SK-N-SH (cell line): ENCODE results near the gene BARX1. TPM values are rescaled to one million over a fixed set of nuclear protein-coding genes. Genes with fewer than 3 reads are reported as not detected.

Experiments
- CTCF ChIA-PET: fragments of 300-600, 350-600 bp; formaldehyde crosslinking; extraction: SDS; loops from one replicate; lab custom pipeline; 2021; lab: Yijun Ruan, JAX
- POLR2A ChIA-PET: fragments of 350-600 bp; sonication (Branson Sonifier 250); formaldehyde crosslinking; extraction: SDS; loops from one replicate; lab custom pipeline; 2020; ENCODE audit warnings: antibody characterized with exemption, inconsistent platforms; lab: Yijun Ruan, JAX
- DNase-seq: peaks from one replicate; pipeline ENCODE4 v3.0.0; 2012
- H2AFZ ChIP-seq: fragments of 200-600 bp; sonication (generic); 2 replicates; pipeline ENCODE4 v1.8.1; 2016; ENCODE audit warnings: antibody characterized with exemption, mild to moderate bottlenecking, low read depth
- H3F3A ChIP-seq: fragments of 200-600 bp; sonication (generic); replicated peaks from 2 replicates; pipeline ENCODE3; 2016; ENCODE audit warnings: antibody characterized with exemption, mild to moderate bottlenecking; ENCODE audit not compliant: insufficient read depth
- H3K27ac ChIP-seq, 2 experiments: fragments of 200-500 bp in 1 of 2; fragments of 200-600 bp in 1 of 2; sonication (Bioruptor generic) in 1 of 2; sonication (generic), shearing (Covaris generic) in 1 of 2; 2 replicates each; pipeline versions ENCODE4 v1.5.1 to v1.6.1; 2014 to 2016; ENCODE audit warnings: low read depth in 2 of 2, inconsistent platforms in 1 of 2, low read length in 1 of 2, mild to moderate bottlenecking in 1 of 2, mixed read lengths in 1 of 2
- H3K27me3 ChIP-seq: fragments of 200-600 bp; sonication (generic), shearing (Covaris generic); 2 replicates; pipeline ENCODE4 v1.6.1; 2016; ENCODE audit warnings: mixed run types; ENCODE audit not compliant: insufficient read depth
- H3K36me3 ChIP-seq, 2 experiments: fragments of 200-500 bp in 1 of 2; fragments of 200-600 bp in 1 of 2; sonication (Bioruptor generic) in 1 of 2; sonication (generic) in 1 of 2; replicated peaks in 1 of 2; 2 replicates each; pipeline versions ENCODE3 to v1.5.1; 2014 to 2016; ENCODE audit warnings: low read length in 1 of 2, mild to moderate bottlenecking in 1 of 2; ENCODE audit not compliant: insufficient read depth in 2 of 2, control insufficient read depth in 1 of 2
- H3K4me1 ChIP-seq, 2 experiments: fragments of 200-500 bp in 1 of 2; fragments of 200-600 bp in 1 of 2; sonication (Bioruptor generic) in 1 of 2; sonication (generic), shearing (Covaris generic) in 1 of 2; 2 replicates each; pipeline versions ENCODE4 v1.5.1 to v1.6.1; 2014 to 2016; ENCODE audit warnings: low read depth in 1 of 2, low read length in 1 of 2, mixed run types in 1 of 2; ENCODE audit not compliant: insufficient read depth in 2 of 2, control insufficient read depth in 1 of 2
- H3K4me2 ChIP-seq: fragments of 200-600 bp; sonication (generic), shearing (Covaris generic); 2 replicates; pipeline ENCODE4 v1.6.1; 2017; ENCODE audit warnings: mixed run types
- H3K4me3 ChIP-seq, 2 experiments: fragments of 200-500 bp in 1 of 2; fragments of 200-600 bp in 1 of 2; sonication (Bioruptor generic) in 1 of 2; sonication (generic), shearing (Covaris generic) in 1 of 2; 2 replicates each; pipeline versions ENCODE4 v1.5.1 to v1.8.1; 2014 to 2016; ENCODE audit warnings: low read depth in 2 of 2, inconsistent platforms in 1 of 2, low read length in 1 of 2, mild to moderate bottlenecking in 1 of 2, mixed read lengths in 1 of 2, moderate library complexity in 1 of 2
- H3K79me2 ChIP-seq: fragments of 200-600 bp; sonication (generic); 2 replicates; pipeline ENCODE4 v1.8.1; 2017; ENCODE audit warnings: mild to moderate bottlenecking; ENCODE audit not compliant: insufficient read depth
- H3K9ac ChIP-seq: fragments of 200-600 bp; sonication (generic); 2 replicates; pipeline ENCODE4 v1.6.1; 2017; ENCODE audit warnings: mixed run types
- H3K9me2 ChIP-seq: fragments of 200-600 bp; sonication (generic); 2 replicates; pipeline ENCODE4 v1.6.1; 2017; ENCODE audit warnings: mixed run types
- H3K9me3 ChIP-seq: fragments of 200-600 bp; sonication (generic); 2 replicates; pipeline ENCODE4 v1.6.1; 2017; ENCODE audit warnings: mixed run types, mild to moderate bottlenecking, moderate library complexity
- H4K20me1 ChIP-seq: fragments of 200-600 bp; sonication (generic); 2 replicates; pipeline ENCODE4 v1.6.1; 2017; ENCODE audit warnings: mild to moderate bottlenecking, mixed run types; ENCODE audit not compliant: insufficient read depth
- CHD2 ChIP-seq: fragments of 150-350 bp; IDR thresholded peaks from 2 replicates; pipeline ENCODE4 v1.6.1; 2018; ENCODE audit warnings: low read length; ENCODE audit not compliant: partially characterized antibody
- ELF1 ChIP-seq: IDR thresholded peaks from 2 replicates; pipeline ENCODE4 v1.4.0; 2012
- EP300 ChIP-seq, 2 experiments: IDR thresholded peaks; 2 replicates each; pipeline versions ENCODE4 v1.4.0 to v1.6.1; 2012; ENCODE audit warnings: borderline replicate concordance in 1 of 2, low read depth in 1 of 2, low read length in 1 of 2
- EZH2phosphoT487 ChIP-seq: fragments of 200-600 bp; sonication (generic); IDR thresholded peaks from 2 replicates; pipeline ENCODE4 v1.6.1; 2017; ENCODE audit warnings: low read depth, mixed run types, mild to moderate bottlenecking, antibody characterized with exemption, moderate library complexity, borderline replicate concordance
- FOSL2 ChIP-seq: IDR thresholded peaks from 2 replicates; pipeline ENCODE4 v1.4.0; 2012; ENCODE audit warnings: low read depth, mild to moderate bottlenecking, moderate library complexity, borderline replicate concordance
- FOXJ3 ChIP-seq: sonication (generic); formaldehyde crosslinking; IDR thresholded peaks from 2 replicates; pipeline ENCODE4 v1.5.1; 2020; ENCODE audit warnings: mild to moderate bottlenecking, missing genetic modification reagents
- GABPA ChIP-seq: IDR thresholded peaks from 2 replicates; pipeline ENCODE4 v1.4.0; 2012; ENCODE audit warnings: low read depth, mild to moderate bottlenecking
- MXI1 ChIP-seq: IDR thresholded peaks from 2 replicates; pipeline ENCODE4 v1.6.1; 2012; ENCODE audit warnings: mild to moderate bottlenecking, low read depth, low read length, improper control_type of control experiment
- NFIC ChIP-seq: IDR thresholded peaks from 2 replicates; pipeline ENCODE4 v1.4.0; 2012; ENCODE audit warnings: borderline replicate concordance
- NRF1 ChIP-seq: IDR thresholded peaks from 2 replicates; pipeline ENCODE4 v1.6.1; 2012; ENCODE audit warnings: low read depth, mild to moderate bottlenecking, low read length
- POLR2AphosphoS5 ChIP-seq: IDR thresholded peaks from 2 replicates; pipeline ENCODE4 v1.6.1; 2012; ENCODE audit warnings: low read depth, low read length
- RAD21 ChIP-seq: IDR thresholded peaks from 2 replicates; pipeline ENCODE4 v1.6.1; 2012; ENCODE audit warnings: mild to moderate bottlenecking, low read length
- RCOR1 ChIP-seq: fragments of 150-350 bp; IDR thresholded peaks from 2 replicates; pipeline ENCODE4 v1.6.1; 2017; ENCODE audit warnings: antibody characterized with exemption, low read length
- RXRA ChIP-seq: IDR thresholded peaks from 2 replicates; pipeline ENCODE4 v1.4.0; 2012; ENCODE audit warnings: low read depth, mild to moderate bottlenecking, borderline replicate concordance
- SIN3A ChIP-seq: IDR thresholded peaks from 2 replicates; pipeline ENCODE4 v1.6.1; 2012; ENCODE audit warnings: low read depth, mild to moderate bottlenecking, low read length, moderate library complexity, borderline replicate concordance
- TAF1 ChIP-seq: IDR thresholded peaks from 2 replicates; pipeline ENCODE4 v1.6.1; 2012; ENCODE audit warnings: low read depth, mild to moderate bottlenecking, low read length, moderate library complexity, borderline replicate concordance
- YY1 ChIP-seq: IDR thresholded peaks from 2 replicates; pipeline ENCODE4 v1.4.0; 2012; ENCODE audit warnings: low read depth, mild to moderate bottlenecking
- WGBS: methylation state at CpG from one replicate; pipeline ENCODE4 v1.1.6; 2017; ENCODE audit warnings: low lambda C conversion rate; 5-methylcytosine and 5-hydroxymethylcytosine counted together
- polyA plus RNA-seq, 3 experiments: library from polyadenylated mRNA; depleted of rRNA; stranded (reverse); fragments of >200 nt; gene quantifications; 2 replicates each; pipeline ENCODE4 v1.2.3, GENCODE V29; 2012
- TF ChIP-seq, protein P1 (sequence below): IDR thresholded peaks from 2 replicates; pipeline ENCODE4 v1.4.0; 2012; ENCODE audit warnings: low read depth, borderline replicate concordance
- TF ChIP-seq, protein P2 (sequence below): IDR thresholded peaks from 2 replicates; pipeline ENCODE4 v1.6.1; 2012; ENCODE audit warnings: mild to moderate bottlenecking, low read depth, low read length, moderate library complexity

BARX1 gene
- polyA plus RNA-seq, 1 of the 3 experiments (the other 2 are of a cell fraction), result not detected

DNA sequence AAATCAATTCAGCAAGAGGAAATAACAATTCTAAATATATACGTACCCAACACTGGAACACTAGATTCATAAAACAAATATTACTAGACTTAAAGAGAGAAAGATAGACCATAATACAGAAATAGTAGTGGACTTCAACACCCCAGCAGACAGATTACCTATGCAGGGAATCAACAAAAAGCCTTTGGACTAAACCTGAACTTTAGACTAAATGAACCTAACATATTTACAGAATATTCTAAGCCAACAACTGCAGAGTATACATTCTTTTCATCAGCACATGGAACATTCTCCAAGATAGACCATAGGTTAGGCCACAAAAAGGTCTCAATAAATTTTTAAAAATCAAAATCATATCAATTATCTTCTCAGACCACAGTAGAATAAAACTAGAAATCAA lies 32.9 kb upstream of the BARX1 start:
- H3K36me3 ChIP-seq, result no peaks in the 10 kb centered on the region
- H3K9me3 ChIP-seq, result no peaks in the 10 kb centered on the region
- TF ChIP-seq MXI1, result no peak
- TF ChIP-seq FOXJ3, result no peak
- no peak for TF ChIP-seq RCOR1
- TF ChIP-seq, protein P1, sequence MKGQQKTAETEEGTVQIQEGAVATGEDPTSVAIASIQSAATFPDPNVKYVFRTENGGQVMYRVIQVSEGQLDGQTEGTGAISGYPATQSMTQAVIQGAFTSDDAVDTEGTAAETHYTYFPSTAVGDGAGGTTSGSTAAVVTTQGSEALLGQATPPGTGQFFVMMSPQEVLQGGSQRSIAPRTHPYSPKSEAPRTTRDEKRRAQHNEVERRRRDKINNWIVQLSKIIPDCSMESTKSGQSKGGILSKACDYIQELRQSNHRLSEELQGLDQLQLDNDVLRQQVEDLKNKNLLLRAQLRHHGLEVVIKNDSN, result no peak
- TF ChIP-seq RAD21, result no peak
- no peak for TF ChIP-seq RXRA
- no peak for TF ChIP-seq NRF1
- POLR2A ChIA-PET, result no interaction called here
- H3K4me2 ChIP-seq, result no peak overlapping the region
- no peak overlapping the region for H2AFZ ChIP-seq
- H4K20me1 ChIP-seq, result no peaks in the 10 kb centered on the region
- no peaks in the 10 kb centered on the region for H3K79me2 ChIP-seq
- no peak for DNase-seq
- no peaks in the 10 kb centered on the region for H3K4me1 ChIP-seq
- CTCF ChIA-PET, result interaction anchor here (1.2 kb wide), 1 partner anchor 14 kb away, joined by 4 read pairs; no protein-coding TSS in a partner anchor
- 30% methylated on average over 1 of the region's 1 CpG for WGBS
- H3K4me3 ChIP-seq, result no peak overlapping the region
- H3K9me2 ChIP-seq, result no peaks in the 10 kb centered on the region
- no peaks in the 10 kb centered on the region for H3F3A ChIP-seq
- H3K9ac ChIP-seq, result no peak overlapping the region
- H3K27me3 ChIP-seq, result no peaks in the 10 kb centered on the region
- no peak overlapping the region for H3K27ac ChIP-seq

DNA sequence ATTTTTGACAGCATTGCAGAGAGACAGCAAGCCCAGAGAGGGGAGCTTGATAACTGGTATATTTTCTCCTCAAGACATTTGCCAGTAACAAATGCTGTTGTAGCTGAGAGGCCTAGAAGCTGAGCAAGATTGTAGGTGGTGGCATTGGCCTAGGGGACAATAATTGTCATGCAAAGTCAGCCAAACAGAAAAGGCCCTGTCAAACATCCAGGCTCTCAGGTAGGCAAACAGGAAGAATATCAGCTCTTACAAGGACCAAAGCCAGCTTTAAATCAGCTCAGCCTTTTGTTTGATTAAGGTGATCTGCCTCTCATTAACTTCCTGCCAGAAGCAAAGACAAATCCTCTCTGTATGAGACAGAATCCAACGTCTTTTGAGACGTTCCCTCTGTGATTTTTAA lies 29.7 kb upstream of the BARX1 start:
- TF ChIP-seq FOSL2 (no peak), EZH2phosphoT487 (no peak), GABPA (no peak), CHD2 (no peak), NRF1 (no peak), SIN3A (no peak), RXRA (no peak), ELF1 (no peak), YY1 (no peak), TAF1 (no peak), RAD21 (no peak), NFIC (no peak), POLR2AphosphoS5 (no peak), EP300 (IDR thresholded peaks at IDR 0.05; ENCODE audit: borderline replicate concordance in 1 of 2, low read depth in 1 of 2, low read length in 1 of 2) (no peak)
- TF ChIP-seq, protein P2, sequence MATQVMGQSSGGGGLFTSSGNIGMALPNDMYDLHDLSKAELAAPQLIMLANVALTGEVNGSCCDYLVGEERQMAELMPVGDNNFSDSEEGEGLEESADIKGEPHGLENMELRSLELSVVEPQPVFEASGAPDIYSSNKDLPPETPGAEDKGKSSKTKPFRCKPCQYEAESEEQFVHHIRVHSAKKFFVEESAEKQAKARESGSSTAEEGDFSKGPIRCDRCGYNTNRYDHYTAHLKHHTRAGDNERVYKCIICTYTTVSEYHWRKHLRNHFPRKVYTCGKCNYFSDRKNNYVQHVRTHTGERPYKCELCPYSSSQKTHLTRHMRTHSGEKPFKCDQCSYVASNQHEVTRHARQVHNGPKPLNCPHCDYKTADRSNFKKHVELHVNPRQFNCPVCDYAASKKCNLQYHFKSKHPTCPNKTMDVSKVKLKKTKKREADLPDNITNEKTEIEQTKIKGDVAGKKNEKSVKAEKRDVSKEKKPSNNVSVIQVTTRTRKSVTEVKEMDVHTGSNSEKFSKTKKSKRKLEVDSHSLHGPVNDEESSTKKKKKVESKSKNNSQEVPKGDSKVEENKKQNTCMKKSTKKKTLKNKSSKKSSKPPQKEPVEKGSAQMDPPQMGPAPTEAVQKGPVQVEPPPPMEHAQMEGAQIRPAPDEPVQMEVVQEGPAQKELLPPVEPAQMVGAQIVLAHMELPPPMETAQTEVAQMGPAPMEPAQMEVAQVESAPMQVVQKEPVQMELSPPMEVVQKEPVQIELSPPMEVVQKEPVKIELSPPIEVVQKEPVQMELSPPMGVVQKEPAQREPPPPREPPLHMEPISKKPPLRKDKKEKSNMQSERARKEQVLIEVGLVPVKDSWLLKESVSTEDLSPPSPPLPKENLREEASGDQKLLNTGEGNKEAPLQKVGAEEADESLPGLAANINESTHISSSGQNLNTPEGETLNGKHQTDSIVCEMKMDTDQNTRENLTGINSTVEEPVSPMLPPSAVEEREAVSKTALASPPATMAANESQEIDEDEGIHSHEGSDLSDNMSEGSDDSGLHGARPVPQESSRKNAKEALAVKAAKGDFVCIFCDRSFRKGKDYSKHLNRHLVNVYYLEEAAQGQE, result no peak
- TF ChIP-seq, protein P1, result no peak
- TF ChIP-seq, all 33 proteins: peak for 0
- no peaks in the 10 kb centered on the region for H3K79me2 ChIP-seq
- H3K36me3 ChIP-seq, result no peaks in the 10 kb centered on the region
- CTCF ChIA-PET, result interaction anchor here (1.6 to 1.7 kb wide), 2 partner anchors 22 to 29 kb away, joined by 4 to 6 read pairs; no protein-coding TSS in a partner anchor
- DNase-seq, result no peak
- H3K4me1 ChIP-seq, result no peaks in the 10 kb centered on the region
- no peaks in the 10 kb centered on the region for H4K20me1 ChIP-seq
- POLR2A ChIA-PET, result no interaction called here
- H3K9me2 ChIP-seq, result no peaks in the 10 kb centered on the region
- no peaks in the 10 kb centered on the region for H3K9me3 ChIP-seq
- H3K27ac ChIP-seq, result no peak overlapping the region
- no peak overlapping the region for H3K9ac ChIP-seq
- H3K27me3 ChIP-seq, result no peaks in the 10 kb centered on the region
- H3F3A ChIP-seq, result no peaks in the 10 kb centered on the region
- H2AFZ ChIP-seq, result no peak overlapping the region
- H3K4me3 ChIP-seq, result no peak overlapping the region
- 0% methylated on average over 2 of the region's 2 CpGs for WGBS
- no peak overlapping the region for H3K4me2 ChIP-seq
